PFSK-1 (cell line): ENCODE results near the gene GPR26.

Experiments used
- FOXP2 ChIP-seq: optimal IDR thresholded peaks from 2 replicates; pipeline ENCODE3; 2011; ENCODE audit warnings: borderline replicate concordance, control low read depth, inconsistent platforms; ENCODE audit not compliant: insufficient read depth; ENCODE audit errors: extremely low read length, extremely low read depth
- POLR2AphosphoS5 ChIP-seq: IDR thresholded peaks from 2 replicates; pipeline ENCODE4 v1.6.1; 2012; ENCODE audit warnings: low read depth, mild to moderate bottlenecking, control low read depth, low read length, moderate library complexity
- SIN3A ChIP-seq: IDR thresholded peaks from 2 replicates; pipeline ENCODE4 v1.6.1; 2012; ENCODE audit warnings: mild to moderate bottlenecking, low read length, moderate library complexity, borderline replicate concordance; ENCODE audit not compliant: insufficient read depth
- TAF1 ChIP-seq: IDR thresholded peaks from 2 replicates; pipeline ENCODE4 v1.6.1; 2012; ENCODE audit warnings: low read length, control low read depth, borderline replicate concordance; ENCODE audit not compliant: insufficient read depth
- TF ChIP-seq, protein P1 (sequence below), 2 experiments: IDR thresholded peaks; 2 replicates each; pipeline versions ENCODE4 v1.6.1 to v1.8.0; 2011 to 2012; ENCODE audit warnings: low read depth in 2 of 2, low read length in 2 of 2, control low read depth in 1 of 2, inconsistent platforms in 1 of 2, mild to moderate bottlenecking in 1 of 2, moderate library complexity in 1 of 2; ENCODE audit not compliant: insufficient read depth in 1 of 2

DNA sequence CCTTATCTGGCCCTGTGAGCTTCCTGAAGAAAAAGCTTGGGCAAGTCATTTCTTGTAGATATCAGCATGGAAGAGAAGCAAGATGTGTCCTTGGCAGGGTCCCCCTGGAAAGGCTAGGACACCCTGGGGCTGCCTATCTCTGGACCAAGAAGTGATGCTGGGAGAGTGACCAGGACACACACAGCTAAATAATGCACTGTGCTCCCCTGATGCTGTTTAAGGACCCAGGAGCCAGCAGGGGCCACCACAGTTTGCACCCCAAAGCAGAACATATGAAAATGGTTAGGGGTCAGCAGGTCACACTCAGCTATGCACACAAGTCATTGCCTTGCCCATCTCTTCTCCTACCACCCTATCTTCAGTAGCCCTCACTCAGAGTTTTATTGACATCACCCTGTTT is 47.9 kb upstream of the GPR26 start:
- TF ChIP-seq, protein P1, sequence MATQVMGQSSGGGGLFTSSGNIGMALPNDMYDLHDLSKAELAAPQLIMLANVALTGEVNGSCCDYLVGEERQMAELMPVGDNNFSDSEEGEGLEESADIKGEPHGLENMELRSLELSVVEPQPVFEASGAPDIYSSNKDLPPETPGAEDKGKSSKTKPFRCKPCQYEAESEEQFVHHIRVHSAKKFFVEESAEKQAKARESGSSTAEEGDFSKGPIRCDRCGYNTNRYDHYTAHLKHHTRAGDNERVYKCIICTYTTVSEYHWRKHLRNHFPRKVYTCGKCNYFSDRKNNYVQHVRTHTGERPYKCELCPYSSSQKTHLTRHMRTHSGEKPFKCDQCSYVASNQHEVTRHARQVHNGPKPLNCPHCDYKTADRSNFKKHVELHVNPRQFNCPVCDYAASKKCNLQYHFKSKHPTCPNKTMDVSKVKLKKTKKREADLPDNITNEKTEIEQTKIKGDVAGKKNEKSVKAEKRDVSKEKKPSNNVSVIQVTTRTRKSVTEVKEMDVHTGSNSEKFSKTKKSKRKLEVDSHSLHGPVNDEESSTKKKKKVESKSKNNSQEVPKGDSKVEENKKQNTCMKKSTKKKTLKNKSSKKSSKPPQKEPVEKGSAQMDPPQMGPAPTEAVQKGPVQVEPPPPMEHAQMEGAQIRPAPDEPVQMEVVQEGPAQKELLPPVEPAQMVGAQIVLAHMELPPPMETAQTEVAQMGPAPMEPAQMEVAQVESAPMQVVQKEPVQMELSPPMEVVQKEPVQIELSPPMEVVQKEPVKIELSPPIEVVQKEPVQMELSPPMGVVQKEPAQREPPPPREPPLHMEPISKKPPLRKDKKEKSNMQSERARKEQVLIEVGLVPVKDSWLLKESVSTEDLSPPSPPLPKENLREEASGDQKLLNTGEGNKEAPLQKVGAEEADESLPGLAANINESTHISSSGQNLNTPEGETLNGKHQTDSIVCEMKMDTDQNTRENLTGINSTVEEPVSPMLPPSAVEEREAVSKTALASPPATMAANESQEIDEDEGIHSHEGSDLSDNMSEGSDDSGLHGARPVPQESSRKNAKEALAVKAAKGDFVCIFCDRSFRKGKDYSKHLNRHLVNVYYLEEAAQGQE (IDR thresholded peaks at IDR 0.05; ENCODE audit: insufficient read depth in 1 of 2, low read depth in 2 of 2, low read length in 2 of 2): no peak
- no peak for TF ChIP-seq POLR2AphosphoS5
- TF ChIP-seq TAF1: no peak
- no peak for TF ChIP-seq SIN3A
- TF ChIP-seq FOXP2: no peak
